SHP77 (cell line): Measurements from ENCODE around the gene RBPJL.

Experiments used
- DNase-seq, 2 experiments: peaks; one replicate each; lab custom pipeline; 2025; lab: John Stamatoyannopoulos, UW

The RBPJL gene

GRCh38 chr20:45317826-45318225 lies 11.2 kb downstream of the RBPJL start:
- DNase-seq: no peak

GRCh38 chr20:45318386-45318939 lies 11.8 kb downstream of the RBPJL start:
- DNase-seq: no peak

- no peak for DNase-seq
Measured at GRCh38 chr20:45318948-45319347, 12.3 kb downstream of the RBPJL start.

GRCh38 chr20:45320948-45321595 lies 14.4 kb downstream of the RBPJL start:
- no peak for DNase-seq

GRCh38 chr20:45322952-45323383 lies 16.3 kb downstream of the RBPJL start:
- DNase-seq: peak; percentile 31 to 36

DNA sequence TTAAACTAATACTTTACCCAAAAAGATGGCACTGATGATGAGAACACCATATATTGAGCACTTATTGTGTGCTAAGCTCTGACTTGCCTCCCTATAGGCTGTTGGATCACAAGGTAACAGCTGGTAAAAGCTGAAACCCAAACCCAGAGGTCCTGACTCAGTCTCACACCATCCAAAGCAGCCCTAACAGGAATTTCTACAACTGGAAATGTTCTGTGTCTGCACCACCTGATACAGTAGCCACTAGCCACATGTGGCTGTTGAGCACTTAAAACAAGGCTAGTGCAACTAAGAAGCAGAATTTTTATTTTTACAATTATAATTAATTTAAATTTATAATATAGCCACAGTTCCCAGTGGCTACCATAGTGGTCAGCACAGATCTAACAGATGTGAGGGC lies 17.1 kb downstream of the RBPJL start:
- no peak for DNase-seq

GRCh38 chr20:45325371-45325770 lies 18.7 kb downstream of the RBPJL start:
- no peak for DNase-seq

DNA sequence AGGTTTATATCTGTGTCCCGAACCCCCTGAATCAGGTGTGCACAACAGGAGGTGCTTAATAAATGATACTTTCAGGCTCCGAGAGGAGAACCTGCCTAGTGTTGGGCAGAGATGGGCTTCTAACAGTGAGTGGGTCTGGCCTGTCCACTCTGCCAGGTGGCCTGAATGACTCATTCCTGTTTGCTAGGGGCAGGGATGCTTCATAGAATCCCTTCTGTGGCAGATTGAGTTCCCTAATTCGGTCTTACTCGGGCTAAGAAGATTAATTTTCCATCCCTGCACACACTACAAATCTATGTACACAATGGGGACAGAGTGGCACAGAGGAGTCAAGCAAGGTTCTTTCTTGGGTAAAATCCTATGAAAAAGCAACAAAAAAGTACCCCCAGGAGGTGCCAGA lies 21.8 kb downstream of the RBPJL start:
- no peak for DNase-seq

- DNase-seq: no peak
Measured at GRCh38 chr20:45329497-45330319, 23.1 kb downstream of the RBPJL start.

DNA sequence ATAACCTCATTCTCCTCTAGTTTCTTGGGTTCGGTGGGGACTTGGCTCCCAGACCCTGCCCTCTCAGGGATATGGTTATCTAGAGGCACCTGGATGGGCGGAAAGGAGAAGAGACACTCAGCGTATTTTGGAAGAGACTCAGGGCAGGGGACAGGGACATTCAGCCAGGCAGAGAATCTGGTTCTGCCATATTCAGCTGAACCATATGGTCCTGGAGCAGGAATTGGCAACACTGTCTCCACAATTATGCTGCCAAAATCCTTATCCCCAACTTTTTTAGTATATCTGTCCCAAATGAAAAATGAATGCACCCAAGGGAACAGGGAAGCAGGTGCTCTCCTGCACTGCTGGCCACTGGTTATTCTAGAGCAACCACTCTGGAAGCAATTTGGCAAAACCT lies 23.8 kb downstream of the RBPJL start:
- no peak for DNase-seq

- no peak for DNase-seq
Measured at GRCh38 chr20:45336530-45337366, 30.1 kb downstream of the RBPJL start.

GRCh38 chr20:45337367-45338120 lies 30.9 kb downstream of the RBPJL start:
- DNase-seq: no peak

- DNase-seq: no peak
Measured at GRCh38 chr20:45338121-45339030, 31.7 kb downstream of the RBPJL start.

GRCh38 chr20:45339084-45339483 lies 32.4 kb downstream of the RBPJL start:
- no peak for DNase-seq

GRCh38 chr20:45339799-45340198 lies 33.2 kb downstream of the RBPJL start:
- no peak for DNase-seq

DNA sequence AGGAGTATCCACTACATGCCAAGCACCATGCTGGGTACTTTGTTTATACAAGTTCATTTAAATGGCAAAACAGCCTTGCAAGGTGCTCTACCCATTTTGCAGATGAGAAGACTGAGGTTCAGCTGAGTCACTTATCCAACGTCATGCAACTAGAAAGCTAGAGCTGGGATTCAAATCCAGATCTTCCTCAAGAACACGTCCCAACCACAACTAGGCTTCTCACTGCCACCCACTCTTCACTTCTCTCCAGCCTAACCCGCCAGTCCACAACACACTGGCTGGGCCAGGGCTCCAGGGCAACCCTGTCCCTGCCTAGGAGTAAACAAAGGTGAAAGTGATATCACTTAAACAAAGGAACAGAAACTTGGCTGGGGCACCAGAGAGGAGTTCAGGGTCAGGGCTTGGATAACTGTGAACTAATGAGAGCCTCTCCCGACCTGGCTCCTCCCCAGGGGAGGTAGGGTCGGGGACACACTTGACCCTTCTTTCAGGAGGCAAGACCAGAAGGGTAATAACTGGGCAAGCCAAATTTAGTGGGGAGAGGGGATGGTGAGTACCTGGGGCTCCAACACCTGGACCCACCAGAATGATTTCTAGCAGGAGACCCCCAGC lies 33.7 kb downstream of the RBPJL start:
- no peak for DNase-seq

DNA sequence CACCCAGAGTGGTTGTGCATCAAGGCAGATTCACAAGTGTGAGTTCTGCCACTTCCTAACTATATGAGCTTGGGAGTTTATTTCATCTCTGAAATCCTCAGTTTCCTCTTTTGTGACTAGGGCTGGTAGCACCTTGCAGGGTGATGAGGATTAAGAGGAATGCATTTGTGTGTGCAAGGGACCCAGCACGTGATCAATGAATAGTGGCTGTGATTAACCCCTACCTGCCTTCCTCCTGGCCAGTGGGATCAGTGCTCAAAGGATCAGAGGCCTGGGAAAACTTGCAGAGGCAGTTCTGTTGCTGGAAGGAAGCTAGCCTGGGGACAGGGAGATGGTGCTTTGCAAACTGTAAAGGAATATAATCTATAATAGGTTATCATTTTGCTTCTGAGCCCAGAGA lies 34.3 kb downstream of the RBPJL start:
- DNase-seq: no peak

DNA sequence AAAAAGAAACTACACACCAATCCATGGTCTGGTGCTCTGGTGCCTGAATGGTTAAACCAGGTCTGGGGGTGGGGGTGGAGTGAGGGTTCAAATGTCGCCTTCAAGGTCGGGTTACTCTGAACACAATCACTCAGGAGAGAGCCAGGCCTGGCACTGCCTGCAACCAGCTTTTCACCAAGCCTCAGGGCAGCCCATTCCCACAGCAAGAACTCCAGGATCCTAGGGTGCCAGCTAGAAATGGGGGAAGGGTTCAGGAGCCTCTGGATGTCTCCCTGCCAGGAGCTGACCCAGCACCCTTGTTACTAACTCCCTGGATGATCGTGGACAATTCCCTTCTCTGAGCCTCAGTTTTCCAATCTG lies 34.9 kb downstream of the RBPJL start:
- no peak for DNase-seq

- no peak for DNase-seq
Measured at GRCh38 chr20:45341939-45342854, 35.6 kb downstream of the RBPJL start.
